ENCODE data around the gene ARMCX6. TPM values are rescaled to one million over a fixed set of nuclear protein-coding genes. Genes with fewer than 3 reads are reported as not detected.

The ARMCX6 gene
- 29.0 and 35.9 TPM in 2 replicates for total RNA-seq

DNA sequence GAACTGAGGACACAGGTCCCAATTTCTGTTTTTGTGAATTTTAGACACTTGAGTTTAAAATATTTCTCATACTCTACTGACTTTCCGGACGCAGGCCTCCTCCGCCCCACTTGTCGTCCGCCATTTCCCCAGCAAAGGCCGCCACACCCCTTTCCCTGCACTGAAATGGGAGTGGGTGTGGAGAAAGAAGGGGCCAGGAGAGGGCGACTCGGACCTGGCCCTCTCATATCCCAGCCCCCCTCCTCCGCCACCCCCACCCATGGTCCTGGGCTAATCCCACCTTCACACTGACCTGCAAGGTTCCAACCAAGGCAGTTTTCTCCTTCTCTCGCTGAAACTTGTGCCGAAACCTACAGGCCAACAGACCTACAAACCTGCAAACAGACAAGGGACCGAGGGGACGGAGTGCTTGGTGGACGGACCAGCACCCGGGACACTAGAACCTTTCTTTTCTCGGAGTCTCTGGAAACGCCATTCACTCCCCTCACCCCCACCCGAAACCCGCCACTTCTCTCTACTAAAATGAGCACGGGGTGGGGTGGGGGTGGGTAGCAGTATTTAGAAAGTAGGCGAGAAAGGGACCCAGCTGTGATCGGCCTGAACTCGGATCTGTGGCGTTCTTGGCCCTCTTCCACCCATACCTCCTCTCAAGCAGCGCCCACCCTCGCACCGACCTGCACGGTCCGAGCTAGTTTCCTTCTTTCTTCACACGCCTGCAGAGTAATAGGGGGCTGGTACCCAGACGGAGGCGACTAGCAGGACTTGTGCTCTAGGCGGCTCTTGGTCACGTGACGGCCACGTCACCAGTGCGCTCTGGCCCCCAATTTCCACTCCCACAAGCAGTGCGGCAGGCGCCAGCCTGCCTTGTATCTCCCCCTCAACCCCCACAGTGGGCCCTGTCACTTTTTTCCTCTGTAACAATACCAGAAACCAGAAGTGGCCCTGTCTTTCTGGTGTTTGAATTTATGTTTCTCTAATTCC is at the start of gene ARMCX6:
Gene ARMCX6, minus strand, starts transcription at position 790 of the 981 bp plus-strand sequence. CDS start 1,380 bp downstream, outside the sequence.

DNA sequence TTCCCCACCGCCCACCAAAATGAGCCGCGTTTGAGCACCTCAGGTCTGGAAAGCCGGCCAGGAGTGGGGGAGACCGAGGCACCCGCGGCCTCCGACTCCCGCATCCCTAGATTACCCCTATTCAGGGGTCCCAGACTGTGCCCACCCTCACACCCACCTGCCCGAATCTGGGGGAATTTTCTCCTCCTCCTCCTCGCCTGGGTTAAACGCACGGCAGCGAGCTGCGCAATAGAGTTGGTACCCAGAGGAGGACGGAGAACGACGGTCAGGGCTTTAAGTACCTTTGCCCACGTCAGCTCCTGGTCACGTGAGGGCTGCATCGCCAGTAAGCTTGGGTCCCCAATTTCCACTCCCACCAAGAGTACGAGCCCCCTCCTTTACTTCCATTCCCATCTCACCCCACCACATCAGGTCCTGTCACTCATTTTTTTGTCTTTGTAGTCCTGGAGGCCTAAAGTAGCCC is 41.8 kb upstream of the ARMCX6 start, which contains the start of gene ARMCX2:
Gene ARMCX2, minus strand, starts transcription at position 250 of the 463 bp plus-strand sequence. CDS start 2,262 bp downstream, outside the sequence.

Other genes starting within 250 kb of the ARMCX6 start
- not detected in 2 replicates for gene BTK, start 231.8 kb downstream of the ARMCX6 start, total RNA-seq
- 617 and 649 TPM in 2 replicates for gene RPL36A, start 227.0 kb downstream of the ARMCX6 start, total RNA-seq
- gene GLA, start 210.1 kb downstream of the ARMCX6 start, total RNA-seq: 28.8 and 97.4 TPM in 2 replicates
- gene HNRNPH2, start 209.8 kb downstream of the ARMCX6 start, total RNA-seq: 64.2 and 69.8 TPM in 2 replicates
- gene ARMCX4, start 132.5 kb downstream of the ARMCX6 start, total RNA-seq: 8.3 and 10.5 TPM in 2 replicates
- 32.0 and 46.3 TPM in 2 replicates for gene ARMCX1, start 67.5 kb downstream of the ARMCX6 start, total RNA-seq
- 111 and 147 TPM in 2 replicates for gene ARMCX3, start 5.2 kb upstream of the ARMCX6 start, total RNA-seq
- gene ARMCX2, start 41.9 kb upstream of the ARMCX6 start, total RNA-seq: 131 and 151 TPM in 2 replicates